T-helper 2 cell treated with Interferon-gamma antibody and Interleukin-4, amounts not matched to agents 5 μg/mL and 100 μg/mL, for 36 hours (primary cell): ENCODE measurements around the gene CLDN14.
A peak's percentile ranks its signal among the peaks of the same experiment; 100 is the strongest.
"Not testable (repeated sequence)": the region's sequence is repeated elsewhere in the genome, so short reads cannot be mapped to it uniquely, and the experiment has no call there.

Experiments used
- DNase-seq: peaks from one replicate; pipeline ENCODE4 v3.0.0; 2021; ENCODE audit warnings: low spot score
- H3K27ac Mint-ChIP-seq: one replicate; pipeline ENCODE4 v1.8.0; 2021; ENCODE audit warnings: mild to moderate bottlenecking, mixed read lengths
- H3K27me3 Mint-ChIP-seq: one replicate; pipeline ENCODE4 v1.8.0; 2021; ENCODE audit warnings: low read depth, mixed read lengths
- H3K36me3 Mint-ChIP-seq: one replicate; pipeline ENCODE4 v1.8.0; 2021; ENCODE audit warnings: low read depth, mixed read lengths
- H3K4me1 Mint-ChIP-seq: one replicate; pipeline ENCODE4 v1.8.0; 2021; ENCODE audit warnings: low read depth, mixed read lengths
- H3K4me3 Mint-ChIP-seq: one replicate; pipeline ENCODE4 v1.8.0; 2022; ENCODE audit warnings: mild to moderate bottlenecking, moderate library complexity, mixed read lengths
- H3K9me3 Mint-ChIP-seq: one replicate; pipeline ENCODE4 v1.8.0; 2021; ENCODE audit warnings: mixed read lengths

The CLDN14 gene

DNA sequence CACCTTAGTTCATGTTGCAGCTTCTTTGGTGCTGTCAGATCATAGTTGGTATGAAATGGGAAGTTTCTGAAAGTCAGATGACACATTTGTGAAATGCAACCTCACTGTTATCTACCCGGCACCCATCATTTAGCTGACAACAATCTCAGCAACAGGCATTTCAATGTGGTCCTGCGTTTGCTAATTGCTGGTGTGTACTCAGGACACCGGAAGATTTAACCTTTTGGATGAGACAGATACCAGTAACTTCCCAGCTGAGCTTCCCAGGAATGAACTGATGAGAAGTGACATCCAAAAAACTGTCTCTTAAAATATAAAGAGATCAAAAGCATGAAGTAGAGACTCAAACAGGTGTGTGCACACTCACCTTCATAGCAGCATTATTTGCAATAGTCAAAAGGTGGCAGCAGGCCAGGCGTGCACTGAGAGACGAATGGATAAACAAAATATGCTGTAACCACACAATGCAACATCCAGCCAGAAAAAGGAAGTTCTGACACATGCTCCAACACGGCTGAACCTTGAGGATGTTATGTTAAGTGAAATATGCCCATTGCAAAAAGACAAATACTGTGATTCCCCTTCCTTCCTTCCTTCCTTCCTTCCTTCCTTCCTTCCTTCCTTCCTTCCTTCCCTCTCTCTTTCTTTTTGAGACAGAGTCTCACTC lies 7.9 kb upstream of the CLDN14 start:
- no peak overlapping the region for H3K4me3 Mint-ChIP-seq
- H3K27ac Mint-ChIP-seq = no peak overlapping the region
- H3K4me1 Mint-ChIP-seq = no peaks in the 10 kb centered on the region
- no peaks in the 10 kb centered on the region for H3K27me3 Mint-ChIP-seq
- DNase-seq = no peak
- H3K36me3 Mint-ChIP-seq = no peaks in the 10 kb centered on the region
- no peaks in the 10 kb centered on the region for H3K9me3 Mint-ChIP-seq

GRCh38 chr21:36486246-36486645 lies 6.3 kb upstream of the CLDN14 start:
- Mint-ChIP-seq H3K27ac (no peak overlapping the region), H3K27me3 (no peaks in the 10 kb centered on the region), H3K9me3 (no peaks in the 10 kb centered on the region), H3K4me3 (no peak overlapping the region), H3K36me3 (no peaks in the 10 kb centered on the region), H3K4me1 (no peaks in the 10 kb centered on the region)
- DNase-seq = no peak

DNA sequence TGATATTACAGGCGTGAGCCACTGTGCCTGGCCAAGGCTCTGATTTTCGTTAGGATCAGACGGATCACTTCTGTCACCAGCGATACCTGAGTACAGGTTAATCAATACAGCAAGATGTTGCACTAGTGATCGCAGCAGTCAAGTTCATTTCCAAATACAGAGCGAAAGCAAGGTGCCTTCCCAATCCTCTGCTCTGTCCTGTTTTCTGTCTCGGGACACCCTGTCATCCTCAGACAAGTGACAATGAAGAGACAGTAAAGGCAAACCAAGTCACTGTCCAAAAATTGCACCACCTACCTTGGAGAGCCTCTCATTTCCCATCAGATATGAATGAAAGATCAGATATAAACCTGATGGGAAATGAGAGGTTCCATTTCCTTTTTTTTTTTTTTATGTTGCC lies 5.6 kb upstream of the CLDN14 start:
- H3K36me3 Mint-ChIP-seq = no peaks in the 10 kb centered on the region
- no peak for DNase-seq
- H3K27ac Mint-ChIP-seq = no peak overlapping the region
- no peaks in the 10 kb centered on the region for H3K4me1 Mint-ChIP-seq
- no peak overlapping the region for H3K4me3 Mint-ChIP-seq
- no peaks in the 10 kb centered on the region for H3K9me3 Mint-ChIP-seq
- H3K27me3 Mint-ChIP-seq = no peaks in the 10 kb centered on the region

DNA sequence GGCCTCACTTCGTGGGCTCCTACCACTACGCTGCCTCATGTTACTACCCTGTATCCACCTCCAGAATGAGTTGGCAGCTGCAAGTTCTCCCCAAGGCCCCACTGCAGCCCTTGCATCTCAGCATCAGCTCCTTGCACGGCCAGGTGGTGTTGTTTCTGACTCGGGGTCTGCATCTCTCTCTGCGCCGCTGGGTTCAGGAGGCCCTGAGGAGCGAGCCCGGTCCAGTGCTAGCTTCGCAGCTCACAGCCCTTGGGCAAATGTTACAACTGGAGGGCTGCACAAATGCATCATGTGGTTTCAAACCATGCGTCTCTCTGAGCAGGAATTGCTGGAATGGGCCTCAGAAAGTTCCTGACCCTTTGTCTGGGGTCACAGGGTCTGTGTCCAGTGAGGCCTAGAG lies 3.2 kb upstream of the CLDN14 start:
- no peaks in the 10 kb centered on the region for H3K9me3 Mint-ChIP-seq
- no peak overlapping the region for H3K4me3 Mint-ChIP-seq
- no peak for DNase-seq
- H3K27ac Mint-ChIP-seq = no peak overlapping the region
- H3K36me3 Mint-ChIP-seq = no peaks in the 10 kb centered on the region
- H3K4me1 Mint-ChIP-seq = peaks cover 3% of the 10 kb centered on the region
- H3K27me3 Mint-ChIP-seq = no peaks in the 10 kb centered on the region

GRCh38 chr21:36482673-36483072 lies 2.8 kb upstream of the CLDN14 start:
- H3K4me1 Mint-ChIP-seq = peaks cover 6% of the 10 kb centered on the region
- no peak for DNase-seq
- no peak overlapping the region for H3K27ac Mint-ChIP-seq
- H3K9me3 Mint-ChIP-seq = no peaks in the 10 kb centered on the region
- no peaks in the 10 kb centered on the region for H3K36me3 Mint-ChIP-seq
- no peak overlapping the region for H3K4me3 Mint-ChIP-seq
- no peaks in the 10 kb centered on the region for H3K27me3 Mint-ChIP-seq

DNA sequence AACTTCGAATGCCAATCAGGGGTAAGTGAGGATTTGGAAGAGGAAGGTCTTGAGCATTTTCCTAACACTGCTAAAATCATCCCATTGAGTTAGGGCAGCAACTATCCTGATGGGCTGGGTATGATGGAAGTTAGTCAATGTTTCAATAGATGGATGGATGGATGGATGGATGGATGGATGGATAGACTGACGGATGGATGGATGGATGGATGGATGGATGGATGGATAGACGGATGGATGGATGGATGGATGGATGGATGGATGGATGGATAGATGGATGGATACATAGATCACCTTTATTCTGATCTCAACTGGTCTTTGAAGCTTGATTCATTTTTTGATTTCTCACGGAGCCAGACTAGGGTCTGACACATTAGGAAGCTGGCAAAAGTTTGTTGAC lies 2.3 kb upstream of the CLDN14 start:
- H3K27me3 Mint-ChIP-seq = no peaks in the 10 kb centered on the region
- no peaks in the 10 kb centered on the region for H3K9me3 Mint-ChIP-seq
- no peak overlapping the region for H3K27ac Mint-ChIP-seq
- no peak overlapping the region for H3K4me3 Mint-ChIP-seq
- peaks cover 9% of the 10 kb centered on the region for H3K4me1 Mint-ChIP-seq
- DNase-seq = no peak
- H3K36me3 Mint-ChIP-seq = no peaks in the 10 kb centered on the region

DNA sequence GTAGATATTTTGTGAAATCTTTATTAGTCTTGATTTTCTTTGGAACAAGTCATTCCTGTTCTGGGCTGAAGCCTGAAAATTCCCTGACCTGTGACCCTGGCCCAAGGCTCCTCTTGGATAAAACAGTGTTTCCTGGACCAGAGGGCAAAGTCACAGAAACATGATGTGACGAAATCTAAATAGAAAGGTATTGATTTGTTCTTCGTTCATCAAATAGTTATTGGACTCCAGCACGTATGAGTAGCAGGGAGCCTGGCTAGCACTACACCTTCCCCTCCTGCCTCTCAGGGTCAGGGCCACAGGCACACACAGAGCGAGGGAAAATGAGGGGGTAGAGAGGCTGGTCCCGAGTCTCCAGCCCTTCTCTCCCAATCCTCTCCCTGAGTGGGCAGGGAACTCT lies 1.7 kb upstream of the CLDN14 start:
- Mint-ChIP-seq H3K4me3 (no peak overlapping the region), H3K9me3 (no peaks in the 10 kb centered on the region), H3K27me3 (no peaks in the 10 kb centered on the region), H3K27ac (no peak overlapping the region), H3K4me1 (peaks cover 11% of the 10 kb centered on the region), H3K36me3 (no peaks in the 10 kb centered on the region)
- no peak for DNase-seq

GRCh38 chr21:36480618-36481017 lies 696 bp upstream of the CLDN14 start:
- H3K36me3 Mint-ChIP-seq = no peaks in the 10 kb centered on the region
- no peaks in the 10 kb centered on the region for H3K27me3 Mint-ChIP-seq
- H3K4me3 Mint-ChIP-seq = no peak overlapping the region
- H3K4me1 Mint-ChIP-seq = peaks cover 11% of the 10 kb centered on the region
- no peaks in the 10 kb centered on the region for H3K9me3 Mint-ChIP-seq
- DNase-seq = no peak
- no peak overlapping the region for H3K27ac Mint-ChIP-seq

DNA sequence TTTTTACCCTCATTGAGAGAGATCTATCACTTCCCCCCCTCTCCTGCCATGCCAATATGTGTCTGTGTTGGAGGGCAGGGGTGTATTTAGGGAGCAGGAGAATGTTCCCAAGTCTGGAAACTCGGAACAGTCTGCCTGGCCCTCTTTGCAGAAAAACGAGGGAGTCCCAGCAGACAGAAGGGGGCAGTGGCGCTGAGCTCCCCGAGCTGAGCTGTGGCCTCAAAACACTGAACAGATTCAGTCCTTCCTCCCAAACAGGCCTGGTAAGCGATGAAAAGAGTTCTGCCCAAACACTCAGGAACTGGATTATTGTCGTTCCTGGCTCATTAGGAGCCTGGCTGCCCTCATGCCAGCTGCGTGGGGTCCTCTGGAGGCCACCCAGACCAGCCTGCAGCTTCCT lies 981 bp downstream of the CLDN14 start:
- no peaks in the 10 kb centered on the region for H3K9me3 Mint-ChIP-seq
- no peak for DNase-seq
- H3K27ac Mint-ChIP-seq = no peak overlapping the region
- H3K27me3 Mint-ChIP-seq = no peaks in the 10 kb centered on the region
- H3K36me3 Mint-ChIP-seq = no peaks in the 10 kb centered on the region
- peaks cover 11% of the 10 kb centered on the region for H3K4me1 Mint-ChIP-seq
- H3K4me3 Mint-ChIP-seq = no peak overlapping the region

GRCh38 chr21:36478207-36478701 lies 1.7 kb downstream of the CLDN14 start:
- Mint-ChIP-seq H3K4me3 (no peak overlapping the region), H3K4me1 (peaks cover 11% of the 10 kb centered on the region), H3K27ac (no peak overlapping the region), H3K9me3 (no peaks in the 10 kb centered on the region), H3K36me3 (no peaks in the 10 kb centered on the region), H3K27me3 (no peaks in the 10 kb centered on the region)
- peak; percentile 67 for DNase-seq

DNA sequence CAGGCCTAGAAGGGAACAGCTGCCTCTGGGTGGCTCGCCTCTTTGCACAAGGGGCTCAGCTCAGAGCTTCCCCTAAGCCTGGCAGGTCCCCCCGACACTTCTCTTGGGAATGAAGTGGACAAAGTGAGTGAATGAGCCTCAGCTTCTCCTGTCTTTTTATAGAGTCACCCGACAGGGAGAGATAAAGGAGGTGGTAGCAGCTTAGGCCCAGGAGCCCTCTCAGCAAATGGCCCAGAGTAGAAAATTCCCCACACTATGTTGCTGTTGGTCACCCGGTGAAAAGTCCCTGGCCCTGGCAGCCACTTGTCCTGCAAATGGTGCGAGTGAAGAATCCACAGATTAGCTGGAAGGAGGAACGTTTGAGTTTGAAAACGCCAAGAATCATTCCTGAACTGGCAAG lies 2.4 kb downstream of the CLDN14 start:
- Mint-ChIP-seq H3K27ac (no peak overlapping the region), H3K36me3 (no peaks in the 10 kb centered on the region), H3K27me3 (no peaks in the 10 kb centered on the region), H3K4me3 (no peak overlapping the region), H3K9me3 (no peaks in the 10 kb centered on the region), H3K4me1 (peaks cover 11% of the 10 kb centered on the region)
- no peak for DNase-seq

DNA sequence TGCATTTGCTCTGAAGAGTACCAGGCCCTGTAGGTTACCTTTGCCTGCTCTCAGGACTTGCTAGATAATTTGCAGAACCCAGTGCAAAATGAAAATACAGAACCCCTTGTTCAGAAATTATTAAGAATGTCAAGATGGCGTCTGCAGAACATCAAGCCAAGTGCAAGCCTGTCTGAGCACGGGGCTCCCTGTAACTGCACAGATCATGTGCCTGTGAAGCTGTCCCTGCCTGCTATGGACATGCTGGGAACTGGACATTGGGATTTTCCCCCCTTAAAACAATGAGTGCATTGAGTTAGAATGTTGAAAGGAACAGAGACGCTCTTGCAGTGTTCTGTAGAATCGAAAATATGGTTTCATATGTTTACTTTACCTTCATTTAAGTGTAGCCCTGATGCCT lies 2.9 kb downstream of the CLDN14 start:
- no peaks in the 10 kb centered on the region for H3K27me3 Mint-ChIP-seq
- H3K9me3 Mint-ChIP-seq = no peaks in the 10 kb centered on the region
- DNase-seq = no peak
- no peaks in the 10 kb centered on the region for H3K36me3 Mint-ChIP-seq
- H3K4me3 Mint-ChIP-seq = no peak overlapping the region
- H3K27ac Mint-ChIP-seq = no peak overlapping the region
- peaks cover 11% of the 10 kb centered on the region for H3K4me1 Mint-ChIP-seq

DNA sequence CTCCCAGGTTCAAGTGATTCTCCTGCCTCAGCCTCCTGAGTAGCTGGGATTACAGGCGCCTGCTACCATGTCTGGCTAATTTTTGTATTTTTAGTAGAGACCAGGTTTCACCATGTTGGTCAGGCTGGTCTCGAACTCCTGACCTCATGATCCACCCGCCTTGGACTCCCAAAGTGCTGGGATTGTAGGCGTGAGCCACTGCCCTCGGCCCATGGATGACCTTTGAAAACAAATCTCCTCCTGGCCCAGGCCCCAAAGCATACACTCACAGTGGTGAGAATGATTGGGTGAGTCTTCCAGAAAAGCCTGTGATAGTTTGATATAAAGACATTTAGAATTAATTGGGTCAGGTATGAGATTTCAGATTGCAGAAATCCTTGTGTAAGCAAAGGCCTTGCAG lies 3.4 kb downstream of the CLDN14 start:
- not testable (repeated sequence) for H3K27me3 Mint-ChIP-seq, H3K36me3 Mint-ChIP-seq, DNase-seq, H3K9me3 Mint-ChIP-seq, H3K4me3 Mint-ChIP-seq, H3K27ac Mint-ChIP-seq
- peaks cover 12% of the 10 kb centered on the region for H3K4me1 Mint-ChIP-seq

- no peak overlapping the region for H3K4me3 Mint-ChIP-seq
- H3K27me3 Mint-ChIP-seq = no peaks in the 10 kb centered on the region
- no peak overlapping the region for H3K27ac Mint-ChIP-seq
- DNase-seq = no peak
- peaks cover 16% of the 10 kb centered on the region for H3K4me1 Mint-ChIP-seq
- no peaks in the 10 kb centered on the region for H3K36me3 Mint-ChIP-seq
- H3K9me3 Mint-ChIP-seq = no peaks in the 10 kb centered on the region
Measured at GRCh38 chr21:36474591-36474990, 5.3 kb downstream of the CLDN14 start.

- H3K9me3 Mint-ChIP-seq = no peaks in the 10 kb centered on the region
- no peak for DNase-seq
- no peak overlapping the region for H3K27ac Mint-ChIP-seq
- H3K36me3 Mint-ChIP-seq = no peaks in the 10 kb centered on the region
- H3K4me1 Mint-ChIP-seq = peaks cover 13% of the 10 kb centered on the region
- H3K4me3 Mint-ChIP-seq = no peak overlapping the region
- no peaks in the 10 kb centered on the region for H3K27me3 Mint-ChIP-seq
Measured at GRCh38 chr21:36473203-36473602, 6.7 kb downstream of the CLDN14 start.
